ENCODE results near the gene ZNF414. TPM values are rescaled to one million over a fixed set of nuclear protein-coding genes. Genes with fewer than 3 reads are reported as not detected.

ZNF414 gene
- polyA plus RNA-seq, 4 donors, result 6.5 to 28.2 (median 17.3) TPM

GRCh38 chr19:8545743-8546142 is 31.8 kb upstream of the ZNF414 start:
- Histone ChIP-seq H3K4me3 (ENCODE audit: low read depth in 1 of 3, low read length in 3 of 3) (no peak overlapping the region), H3K36me3 (ENCODE audit: control insufficient read depth in 3 of 3, insufficient read depth in 2 of 3, low read depth in 1 of 3, low read length in 3 of 3) (peaks cover 0 to 52% (median 0%) of the 10 kb centered on the region in 3 donors), H3K9me3 (ENCODE audit: control insufficient read depth in 2 of 2, insufficient read depth in 1 of 2, low read depth in 1 of 2, low read length in 1 of 2) (no peaks in the 10 kb centered on the region), H3K4me1 (ENCODE audit: control insufficient read depth in 3 of 3, insufficient read depth in 2 of 3, low read depth in 1 of 3, low read length in 2 of 3) (no peaks in the 10 kb centered on the region), H3K27me3 (ENCODE audit: control insufficient read depth in 3 of 3, insufficient read depth in 3 of 3, low read length in 3 of 3) (no peaks in the 10 kb centered on the region), H3K27ac (ENCODE audit: low read depth in 1 of 3, low read length in 2 of 3) (no peak overlapping the region)
- FAIRE-seq (no peak), DNase-seq (no peak)
- 92 to 96% (median 93%) methylated on average over 8 of the region's 8 CpGs for WGBS, 3 donors

- Histone ChIP-seq H3K4me1 (ENCODE audit: control insufficient read depth in 3 of 3, insufficient read depth in 2 of 3, low read depth in 1 of 3, low read length in 2 of 3) (no peaks in the 10 kb centered on the region), H3K4me3 (ENCODE audit: low read depth in 1 of 3, low read length in 3 of 3) (no peak overlapping the region), H3K27me3 (ENCODE audit: control insufficient read depth in 3 of 3, insufficient read depth in 3 of 3, low read length in 3 of 3) (no peaks in the 10 kb centered on the region), H3K9me3 (ENCODE audit: control insufficient read depth in 2 of 2, insufficient read depth in 1 of 2, low read depth in 1 of 2, low read length in 1 of 2) (no peaks in the 10 kb centered on the region), H3K27ac (ENCODE audit: low read depth in 1 of 3, low read length in 2 of 3) (no peak overlapping the region), H3K36me3 (ENCODE audit: control insufficient read depth in 3 of 3, insufficient read depth in 2 of 3, low read depth in 1 of 3, low read length in 3 of 3) (peaks cover 0 to 48% (median 0%) of the 10 kb centered on the region in 3 donors)
- FAIRE-seq (no peak), DNase-seq (no peak)
- 95 to 97% (median 96%) methylated on average over 20 of the region's 20 CpGs for WGBS, 3 donors
Measured at GRCh38 chr19:8544168-8544567, 30.2 kb upstream of the ZNF414 start.

GRCh38 chr19:8539621-8540149 is 25.7 kb upstream of the ZNF414 start:
- peaks cover 0 to 19% (median 4%) of the 10 kb centered on the region in 3 donors for H3K36me3 ChIP-seq (ENCODE audit: control insufficient read depth in 3 of 3, insufficient read depth in 2 of 3, low read depth in 1 of 3, low read length in 3 of 3)
- no peak for DNase-seq

GRCh38 chr19:8537099-8537498 is 23.1 kb upstream of the ZNF414 start:
- no peaks in the 10 kb centered on the region for H3K9me3 ChIP-seq (ENCODE audit: control insufficient read depth in 2 of 2, insufficient read depth in 1 of 2, low read depth in 1 of 2, low read length in 1 of 2)
- WGBS, 3 donors, result 93 to 98% (median 97%) methylated on average over 3 of the region's 3 CpGs
- DNase-seq (no peak), FAIRE-seq (no peak)
- H3K4me1 ChIP-seq (ENCODE audit: control insufficient read depth in 3 of 3, insufficient read depth in 2 of 3, low read depth in 1 of 3, low read length in 2 of 3), result peaks cover 0 to 7% (median 2%) of the 10 kb centered on the region in 3 donors
- H3K36me3 ChIP-seq (ENCODE audit: control insufficient read depth in 3 of 3, insufficient read depth in 2 of 3, low read depth in 1 of 3, low read length in 3 of 3), result peaks cover 0 to 10% (median 4%) of the 10 kb centered on the region in 3 donors
- no peak overlapping the region for H3K27ac ChIP-seq (ENCODE audit: low read depth in 1 of 3, low read length in 2 of 3)
- no peaks in the 10 kb centered on the region for H3K27me3 ChIP-seq (ENCODE audit: control insufficient read depth in 3 of 3, insufficient read depth in 3 of 3, low read length in 3 of 3)
- H3K4me3 ChIP-seq (ENCODE audit: low read depth in 1 of 3, low read length in 3 of 3), result no peak overlapping the region

More at GRCh38 chr19:8539621-8540149, 25.7 kb upstream of the ZNF414 start:
- Histone ChIP-seq H3K27ac (ENCODE audit: low read depth in 1 of 3, low read length in 2 of 3) (no peak overlapping the region), H3K4me1 (ENCODE audit: control insufficient read depth in 3 of 3, insufficient read depth in 2 of 3, low read depth in 1 of 3, low read length in 2 of 3) (no peaks in the 10 kb centered on the region), H3K27me3 (ENCODE audit: control insufficient read depth in 3 of 3, insufficient read depth in 3 of 3, low read length in 3 of 3) (no peaks in the 10 kb centered on the region), H3K9me3 (ENCODE audit: control insufficient read depth in 2 of 2, insufficient read depth in 1 of 2, low read depth in 1 of 2, low read length in 1 of 2) (no peaks in the 10 kb centered on the region), H3K4me3 (ENCODE audit: low read depth in 1 of 3, low read length in 3 of 3) (no peak overlapping the region)
- WGBS, 3 donors, result 95 to 96% (median 96%) methylated on average over 12 of the region's 12 CpGs
- no peak for FAIRE-seq

- Histone ChIP-seq H3K9me3 (ENCODE audit: control insufficient read depth in 2 of 2, insufficient read depth in 1 of 2, low read depth in 1 of 2, low read length in 1 of 2) (no peaks in the 10 kb centered on the region), H3K36me3 (ENCODE audit: control insufficient read depth in 3 of 3, insufficient read depth in 2 of 3, low read depth in 1 of 3, low read length in 3 of 3) (peaks cover 0 to 4% (median 2%) of the 10 kb centered on the region in 3 donors), H3K27me3 (ENCODE audit: control insufficient read depth in 3 of 3, insufficient read depth in 3 of 3, low read length in 3 of 3) (no peaks in the 10 kb centered on the region), H3K4me3 (ENCODE audit: low read depth in 1 of 3, low read length in 3 of 3) (no peak overlapping the region), H3K4me1 (ENCODE audit: control insufficient read depth in 3 of 3, insufficient read depth in 2 of 3, low read depth in 1 of 3, low read length in 2 of 3) (peaks cover 0 to 11% (median 2%) of the 10 kb centered on the region in 3 donors), H3K27ac (ENCODE audit: low read depth in 1 of 3, low read length in 2 of 3) (no peak overlapping the region)
- FAIRE-seq (no peak), DNase-seq (no peak)
- WGBS, 3 donors, result 86 to 91% (median 90%) methylated on average over 22 of the region's 22 CpGs
Measured at GRCh38 chr19:8536282-8536681, 22.3 kb upstream of the ZNF414 start.

- FAIRE-seq (no peak), DNase-seq (peak; percentile 67 to 73)
- Histone ChIP-seq H3K36me3 (ENCODE audit: control insufficient read depth in 3 of 3, insufficient read depth in 2 of 3, low read depth in 1 of 3, low read length in 3 of 3) (peaks cover 0 to 11% (median 4%) of the 10 kb centered on the region in 3 donors), H3K4me3 (ENCODE audit: low read depth in 1 of 3, low read length in 3 of 3) (no peak overlapping the region), H3K4me1 (ENCODE audit: control insufficient read depth in 3 of 3, insufficient read depth in 2 of 3, low read depth in 1 of 3, low read length in 2 of 3) (peaks cover 0 to 23% (median 2%) of the 10 kb centered on the region in 3 donors), H3K27me3 (ENCODE audit: control insufficient read depth in 3 of 3, insufficient read depth in 3 of 3, low read length in 3 of 3) (no peaks in the 10 kb centered on the region), H3K9me3 (ENCODE audit: control insufficient read depth in 2 of 2, insufficient read depth in 1 of 2, low read depth in 1 of 2, low read length in 1 of 2) (peaks cover 0 to 8% of the 10 kb centered on the region in 2 donors), H3K27ac (ENCODE audit: low read depth in 1 of 3, low read length in 2 of 3) (peak overlapping the region in 1 of 3 donors; percentile 25)
- 29 to 63% (median 42%) methylated on average over 2 of the region's 2 CpGs for WGBS, 3 donors
Measured at GRCh38 chr19:8532225-8532624, 18.3 kb upstream of the ZNF414 start.

- WGBS, 3 donors, result 84 to 88% (median 87%) methylated on average over 7 of the region's 7 CpGs
- FAIRE-seq, result no peak
- H3K27ac ChIP-seq (ENCODE audit: low read depth in 1 of 3, low read length in 2 of 3), result no peak overlapping the region
Measured at GRCh38 chr19:8531470-8531869, 17.5 kb upstream of the ZNF414 start.

GRCh38 chr19:8530061-8530679 is 16.2 kb upstream of the ZNF414 start:
- no peak for DNase-seq
- FAIRE-seq, result no peak
- H3K27ac ChIP-seq (ENCODE audit: low read depth in 1 of 3, low read length in 2 of 3), result no peak overlapping the region
- peaks cover 0 to 8% of the 10 kb centered on the region in 2 donors for H3K9me3 ChIP-seq (ENCODE audit: control insufficient read depth in 2 of 2, insufficient read depth in 1 of 2, low read depth in 1 of 2, low read length in 1 of 2)
- no peaks in the 10 kb centered on the region for H3K27me3 ChIP-seq (ENCODE audit: control insufficient read depth in 3 of 3, insufficient read depth in 3 of 3, low read length in 3 of 3)
- H3K4me3 ChIP-seq (ENCODE audit: low read depth in 1 of 3, low read length in 3 of 3), result no peak overlapping the region
- H3K4me1 ChIP-seq (ENCODE audit: control insufficient read depth in 3 of 3, insufficient read depth in 2 of 3, low read depth in 1 of 3, low read length in 2 of 3), result peaks cover 0 to 29% (median 2%) of the 10 kb centered on the region in 3 donors
- WGBS, 3 donors, result 95 to 98% (median 96%) methylated on average over 35 of the region's 35 CpGs
- H3K36me3 ChIP-seq (ENCODE audit: control insufficient read depth in 3 of 3, insufficient read depth in 2 of 3, low read depth in 1 of 3, low read length in 3 of 3), result peaks cover 0 to 15% (median 0%) of the 10 kb centered on the region in 3 donors

More at GRCh38 chr19:8531470-8531869, 17.5 kb upstream of the ZNF414 start:
- Histone ChIP-seq H3K27me3 (ENCODE audit: control insufficient read depth in 3 of 3, insufficient read depth in 3 of 3, low read length in 3 of 3) (no peaks in the 10 kb centered on the region), H3K4me1 (ENCODE audit: control insufficient read depth in 3 of 3, insufficient read depth in 2 of 3, low read depth in 1 of 3, low read length in 2 of 3) (peaks cover 0 to 28% (median 2%) of the 10 kb centered on the region in 3 donors), H3K4me3 (ENCODE audit: low read depth in 1 of 3, low read length in 3 of 3) (no peak overlapping the region), H3K36me3 (ENCODE audit: control insufficient read depth in 3 of 3, insufficient read depth in 2 of 3, low read depth in 1 of 3, low read length in 3 of 3) (peaks cover 0 to 14% (median 0%) of the 10 kb centered on the region in 3 donors), H3K9me3 (ENCODE audit: control insufficient read depth in 2 of 2, insufficient read depth in 1 of 2, low read depth in 1 of 2, low read length in 1 of 2) (peaks cover 0 to 8% of the 10 kb centered on the region in 2 donors)
- no peak for DNase-seq

Measured in small intestine (tissue), 7 donors.